IMR-90 (cell line): ENCODE measurements around the gene CAPSL.

Experiments
- BHLHE40 ChIP-seq: fragments of 150-350 bp; IDR thresholded peaks from 2 replicates; pipeline ENCODE4 v1.6.1; 2016; ENCODE audit warnings: mild to moderate bottlenecking, low read depth, low read length
- CEBPB ChIP-seq: IDR thresholded peaks from 2 replicates; pipeline ENCODE4 v1.6.1; 2012; ENCODE audit warnings: low read depth, low read length, improper control_type of control experiment
- CHD1 ChIP-seq: IDR thresholded peaks from 2 replicates; pipeline ENCODE4 v1.6.1; 2012; ENCODE audit warnings: low read depth, low read length, improper control_type of control experiment
- MAFK ChIP-seq: IDR thresholded peaks from 2 replicates; pipeline ENCODE4 v1.6.1; 2012; ENCODE audit warnings: low read depth, low read length, improper control_type of control experiment
- MAZ ChIP-seq: IDR thresholded peaks from 2 replicates; pipeline ENCODE4 v1.6.1; 2012; ENCODE audit warnings: low read depth, mild to moderate bottlenecking, low read length, improper control_type of control experiment, moderate library complexity, borderline replicate concordance
- MXI1 ChIP-seq: IDR thresholded peaks from 2 replicates; pipeline ENCODE4 v1.6.1; 2012; ENCODE audit warnings: low read depth, mild to moderate bottlenecking, low read length, moderate library complexity, borderline replicate concordance
- NFE2L2 ChIP-seq: fragments of 150-350 bp; IDR thresholded peaks from 2 replicates; pipeline ENCODE4 v1.6.1; 2016; ENCODE audit warnings: low read depth, mild to moderate bottlenecking, low read length
- POLR2A ChIP-seq: IDR thresholded peaks from 2 replicates; pipeline ENCODE4 v1.6.1; 2012; ENCODE audit warnings: mild to moderate bottlenecking, low read depth, low read length
- RAD21 ChIP-seq: IDR thresholded peaks from 2 replicates; pipeline ENCODE4 v1.6.1; 2012; ENCODE audit warnings: low read length, improper control_type of control experiment
- RCOR1 ChIP-seq: IDR thresholded peaks from 2 replicates; pipeline ENCODE4 v1.6.1; 2012; ENCODE audit warnings: mild to moderate bottlenecking, low read length, improper control_type of control experiment; ENCODE audit not compliant: insufficient replicate concordance
- RFX5 ChIP-seq: IDR thresholded peaks from 2 replicates; pipeline ENCODE4 v1.8.0; 2012; ENCODE audit warnings: low read depth, mild to moderate bottlenecking, low read length, moderate library complexity
- TF ChIP-seq, protein P1 (sequence below): conservative IDR thresholded peaks from 2 replicates; pipeline ENCODE4 v1.5.1; 2012; ENCODE audit warnings: mild to moderate bottlenecking, low read depth, low read length, improper control_type of control experiment
- TF ChIP-seq, protein P2 (sequence below): fragments of 150-350 bp; IDR thresholded peaks from 2 replicates; pipeline ENCODE4 v1.6.1; 2016; ENCODE audit warnings: low read depth, mild to moderate bottlenecking, low read length, moderate library complexity, borderline replicate concordance
- TF ChIP-seq, protein P3 (sequence below): fragments of 150-350 bp; IDR thresholded peaks from 2 replicates; pipeline ENCODE4 v1.6.1; 2017; ENCODE audit warnings: mild to moderate bottlenecking, antibody characterized with exemption, low read length, low read depth

DNA sequence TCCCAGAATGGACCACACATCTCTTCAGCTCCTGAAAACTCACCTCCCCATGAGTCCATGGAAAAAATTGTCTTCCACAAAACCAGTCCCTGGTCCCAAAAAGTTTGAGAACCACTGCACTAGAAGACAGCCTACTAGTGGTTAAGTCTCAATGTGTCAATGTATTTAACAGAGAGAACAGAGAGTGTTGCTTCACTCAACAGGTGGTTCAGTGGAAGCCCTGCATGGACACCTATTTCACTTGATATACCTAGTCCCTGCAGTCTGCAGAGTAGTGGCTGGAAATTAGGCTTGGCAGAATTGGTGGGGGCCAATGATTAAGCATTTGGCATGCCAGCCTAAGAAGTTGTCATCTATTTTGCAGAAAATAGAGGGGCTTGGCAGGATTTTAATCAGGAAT, 58.8 kb downstream of the CAPSL start:
- TF ChIP-seq RCOR1 (no peak), POLR2A (no peak), CHD1 (no peak), MAFK (no peak), MXI1 (no peak), RFX5 (no peak), CEBPB (no peak), RAD21 (no peak), BHLHE40 (no peak), MAZ (no peak), NFE2L2 (no peak)
- TF ChIP-seq, protein P1, sequence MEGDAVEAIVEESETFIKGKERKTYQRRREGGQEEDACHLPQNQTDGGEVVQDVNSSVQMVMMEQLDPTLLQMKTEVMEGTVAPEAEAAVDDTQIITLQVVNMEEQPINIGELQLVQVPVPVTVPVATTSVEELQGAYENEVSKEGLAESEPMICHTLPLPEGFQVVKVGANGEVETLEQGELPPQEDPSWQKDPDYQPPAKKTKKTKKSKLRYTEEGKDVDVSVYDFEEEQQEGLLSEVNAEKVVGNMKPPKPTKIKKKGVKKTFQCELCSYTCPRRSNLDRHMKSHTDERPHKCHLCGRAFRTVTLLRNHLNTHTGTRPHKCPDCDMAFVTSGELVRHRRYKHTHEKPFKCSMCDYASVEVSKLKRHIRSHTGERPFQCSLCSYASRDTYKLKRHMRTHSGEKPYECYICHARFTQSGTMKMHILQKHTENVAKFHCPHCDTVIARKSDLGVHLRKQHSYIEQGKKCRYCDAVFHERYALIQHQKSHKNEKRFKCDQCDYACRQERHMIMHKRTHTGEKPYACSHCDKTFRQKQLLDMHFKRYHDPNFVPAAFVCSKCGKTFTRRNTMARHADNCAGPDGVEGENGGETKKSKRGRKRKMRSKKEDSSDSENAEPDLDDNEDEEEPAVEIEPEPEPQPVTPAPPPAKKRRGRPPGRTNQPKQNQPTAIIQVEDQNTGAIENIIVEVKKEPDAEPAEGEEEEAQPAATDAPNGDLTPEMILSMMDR: no peak
- TF ChIP-seq, protein P2, sequence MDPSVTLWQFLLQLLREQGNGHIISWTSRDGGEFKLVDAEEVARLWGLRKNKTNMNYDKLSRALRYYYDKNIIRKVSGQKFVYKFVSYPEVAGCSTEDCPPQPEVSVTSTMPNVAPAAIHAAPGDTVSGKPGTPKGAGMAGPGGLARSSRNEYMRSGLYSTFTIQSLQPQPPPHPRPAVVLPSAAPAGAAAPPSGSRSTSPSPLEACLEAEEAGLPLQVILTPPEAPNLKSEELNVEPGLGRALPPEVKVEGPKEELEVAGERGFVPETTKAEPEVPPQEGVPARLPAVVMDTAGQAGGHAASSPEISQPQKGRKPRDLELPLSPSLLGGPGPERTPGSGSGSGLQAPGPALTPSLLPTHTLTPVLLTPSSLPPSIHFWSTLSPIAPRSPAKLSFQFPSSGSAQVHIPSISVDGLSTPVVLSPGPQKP: no peak
- TF ChIP-seq, protein P3, sequence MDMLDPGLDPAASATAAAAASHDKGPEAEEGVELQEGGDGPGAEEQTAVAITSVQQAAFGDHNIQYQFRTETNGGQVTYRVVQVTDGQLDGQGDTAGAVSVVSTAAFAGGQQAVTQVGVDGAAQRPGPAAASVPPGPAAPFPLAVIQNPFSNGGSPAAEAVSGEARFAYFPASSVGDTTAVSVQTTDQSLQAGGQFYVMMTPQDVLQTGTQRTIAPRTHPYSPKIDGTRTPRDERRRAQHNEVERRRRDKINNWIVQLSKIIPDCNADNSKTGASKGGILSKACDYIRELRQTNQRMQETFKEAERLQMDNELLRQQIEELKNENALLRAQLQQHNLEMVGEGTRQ: no peak
